Peyer's patch (tissue), 4 donors: ENCODE data around the gene PRIMA1.

Experiments used
- CTCF ChIP-seq, 6 experiments: fragments of 450-650 bp in 4 of 6; fragments of 200-600 bp in 2 of 6; sonication (generic) in 1 of 6; IDR thresholded peaks; one replicate each; pipeline ENCODE4 v1.5.1; 2017 to 2019; ENCODE audit warnings: antibody characterized with exemption in 6 of 6, mild to moderate bottlenecking in 3 of 6, moderate library complexity in 1 of 6
- POLR2A ChIP-seq, 2 donors: fragments of 450-650 bp; IDR thresholded peaks; one replicate each; pipeline ENCODE4 v1.5.1; 2017; ENCODE audit warnings: antibody characterized with exemption in 2 of 2, mild to moderate bottlenecking in 2 of 2, moderate library complexity in 2 of 2

GRCh38 chr14:93811676-93812075, 23.4 kb upstream of the PRIMA1 start:
- TF ChIP-seq POLR2A (IDR thresholded peaks at IDR 0.05) = no peak
- no peak for TF ChIP-seq CTCF (IDR thresholded peaks at IDR 0.05)
